Measurements from ENCODE around the gene IGF1. TPM values are rescaled to one million over a fixed set of nuclear protein-coding genes. Genes with fewer than 3 reads are reported as not detected.

Gene IGF1
- total RNA-seq, 1 donor from 2014 or later = 20.1 TPM

DNA sequence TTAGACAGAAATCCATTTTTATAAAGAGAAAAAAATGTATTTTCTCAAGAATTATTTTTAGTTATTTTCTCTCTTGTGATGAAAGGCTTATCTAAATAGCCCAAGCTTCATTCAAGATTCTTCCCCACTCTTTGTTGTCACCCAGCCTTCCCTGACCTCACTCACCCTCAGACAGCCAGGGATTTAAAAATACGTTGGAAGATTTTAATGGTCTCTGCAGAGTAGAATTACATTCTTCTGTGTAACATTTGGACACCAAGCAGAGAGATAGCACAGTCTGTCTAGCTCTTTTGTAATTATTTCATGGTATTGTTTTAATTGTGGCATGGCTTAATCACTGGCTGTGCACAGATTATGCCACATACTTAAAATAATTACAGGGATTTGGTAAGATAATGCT lies 130.3 kb downstream of the IGF1 start:
- no peak for DNase-seq (ENCODE audit: low spot score)
- intact Hi-C loops (cut with DNase I) = no loop called here

DNA sequence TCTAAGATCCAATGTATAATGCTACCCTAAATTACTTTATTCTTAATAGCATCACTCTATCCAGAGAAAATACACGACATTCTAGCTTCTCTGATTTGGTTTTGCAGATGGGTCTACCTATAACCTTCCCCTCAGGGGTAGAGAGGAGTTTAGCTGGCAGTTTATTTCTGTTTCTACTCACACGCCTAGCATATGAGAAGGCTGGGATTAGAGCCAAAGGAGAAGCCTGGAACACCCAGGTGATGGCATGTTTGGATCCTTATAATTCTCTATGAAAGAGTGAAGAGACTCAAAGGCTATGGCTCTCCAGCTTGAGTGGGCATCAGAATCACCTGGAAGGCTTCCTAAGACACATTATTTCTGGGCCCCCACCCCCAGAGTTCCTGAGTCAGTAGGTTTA lies 131.3 kb downstream of the IGF1 start:
- intact Hi-C loops (cut with DNase I) = no loop called here
- no peak for DNase-seq (ENCODE audit: low spot score)

DNA sequence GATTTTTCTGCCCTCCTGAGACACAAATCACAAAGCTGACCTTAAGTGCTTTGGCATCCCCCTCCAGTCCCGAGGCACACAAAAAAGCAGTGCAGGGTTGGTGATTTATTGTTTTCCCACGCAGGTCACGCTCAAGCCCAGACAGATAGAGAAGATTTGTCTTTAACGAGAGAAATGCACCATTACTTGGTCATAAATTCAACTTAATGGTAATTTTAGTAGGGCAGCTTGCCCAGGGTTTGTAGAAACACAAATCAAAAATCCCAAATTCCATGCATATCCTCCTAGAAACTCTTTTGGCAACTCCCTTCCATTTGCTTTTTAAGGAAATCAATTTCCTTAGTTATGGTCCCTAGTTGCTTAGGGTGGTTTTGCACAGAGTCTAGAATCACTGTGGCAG lies 132.6 kb downstream of the IGF1 start:
- no peak for DNase-seq (ENCODE audit: low spot score)

More for the DNA sequence above, 132.6 kb downstream of the IGF1 start:
- intact Hi-C loops (cut with DNase I) = no loop called here
